HFFc6 (cell line): ENCODE measurements around the gene MASTL. TPM values are rescaled to one million over a fixed set of nuclear protein-coding genes. Genes with fewer than 3 reads are reported as not detected.
A peak's percentile ranks its signal among the peaks of the same experiment; 100 is the strongest.

ENCODE experiments used
- DNase-seq: peaks from one replicate; pipeline ENCODE4 v3.0.0-alpha.2; 2018
- H3K27ac Mint-ChIP-seq: 2 replicates; pipeline ENCODE4 v1.8.0; 2020; ENCODE audit warnings: mild to moderate bottlenecking, mixed read lengths
- H3K27me3 Mint-ChIP-seq: 2 replicates; pipeline ENCODE4 v1.8.0; 2021; ENCODE audit warnings: mild to moderate bottlenecking, moderate library complexity, mixed read lengths; ENCODE audit not compliant: insufficient read depth
- H3K36me3 Mint-ChIP-seq: 2 replicates; pipeline ENCODE4 v1.8.0; 2021; ENCODE audit warnings: low read depth, mixed read lengths
- H3K4me1 Mint-ChIP-seq: 2 replicates; pipeline ENCODE4 v1.8.0; 2020; ENCODE audit warnings: low read depth, mixed read lengths
- H3K4me3 Mint-ChIP-seq: 2 replicates; pipeline ENCODE4 v1.8.0; 2020; ENCODE audit warnings: mild to moderate bottlenecking, moderate library complexity, mixed read lengths
- H3K9me3 Mint-ChIP-seq: 2 replicates; pipeline ENCODE4 v1.8.0; 2020; ENCODE audit warnings: mild to moderate bottlenecking, mixed read lengths
- CTCF ChIP-seq: fragments of 200-600 bp; sonication (generic); IDR thresholded peaks from 2 replicates; pipeline ENCODE4 v1.5.0; 2021; ENCODE audit warnings: antibody characterized with exemption, mild to moderate bottlenecking
- total RNA-seq, 6 experiments: library from RNA; stranded (reverse); fragmentation: NEBNext Ultra II Directional; extraction: Animal tissue kit (Norgen Biotek cat#: 25700); gene quantifications; 2 replicates in 1 of 6; 3 replicates in 5 of 6; pipeline ENCODE4 v1.2.3, GENCODE V29; 2021

MASTL gene
- total RNA-seq, 6 experiments from 2014 or later = 8.2 to 14.3 (median 13.0) TPM

- peaks cover 13% of the 10 kb centered on the region for H3K27me3 Mint-ChIP-seq
- peak overlapping the region; percentile 100 for H3K27ac Mint-ChIP-seq
- TF ChIP-seq CTCF = no peak
- DNase-seq = no peak
- no peaks in the 10 kb centered on the region for H3K9me3 Mint-ChIP-seq
- peaks cover 35% of the 10 kb centered on the region for H3K36me3 Mint-ChIP-seq
- H3K4me1 Mint-ChIP-seq = peaks cover 31% of the 10 kb centered on the region
- peak overlapping the region; percentile 97 for H3K4me3 Mint-ChIP-seq
These were observed 2.0 kb downstream of the MASTL start for GRCh38 chr10:27157150-27157549.

DNA sequence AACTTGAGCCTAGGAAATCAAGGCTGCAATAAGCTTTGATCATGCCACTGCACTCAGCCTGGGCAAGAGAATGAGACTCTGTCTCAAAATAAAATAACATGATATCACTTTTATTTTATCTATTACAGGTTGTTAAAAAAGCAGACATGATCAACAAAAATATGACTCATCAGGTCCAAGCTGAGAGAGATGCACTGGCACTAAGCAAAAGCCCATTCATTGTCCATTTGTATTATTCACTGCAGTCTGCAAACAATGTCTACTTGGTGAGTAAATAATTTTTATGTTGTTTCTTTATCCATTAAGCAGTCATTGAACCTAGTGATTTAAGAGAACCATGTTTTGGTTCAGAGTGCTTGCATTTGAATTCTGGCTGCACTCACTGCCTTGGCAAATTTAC is 3.3 kb downstream of the MASTL start:
- H3K36me3 Mint-ChIP-seq = peaks cover 22% of the 10 kb centered on the region
- peaks cover 13% of the 10 kb centered on the region for H3K27me3 Mint-ChIP-seq
- H3K4me3 Mint-ChIP-seq = no peak overlapping the region
- TF ChIP-seq CTCF = no peak
- no peak for DNase-seq
- H3K4me1 Mint-ChIP-seq = peaks cover 20% of the 10 kb centered on the region
- H3K9me3 Mint-ChIP-seq = no peaks in the 10 kb centered on the region
- H3K27ac Mint-ChIP-seq = peak overlapping the region; percentile 58; the same call in 1 of the 2 replicates

DNA sequence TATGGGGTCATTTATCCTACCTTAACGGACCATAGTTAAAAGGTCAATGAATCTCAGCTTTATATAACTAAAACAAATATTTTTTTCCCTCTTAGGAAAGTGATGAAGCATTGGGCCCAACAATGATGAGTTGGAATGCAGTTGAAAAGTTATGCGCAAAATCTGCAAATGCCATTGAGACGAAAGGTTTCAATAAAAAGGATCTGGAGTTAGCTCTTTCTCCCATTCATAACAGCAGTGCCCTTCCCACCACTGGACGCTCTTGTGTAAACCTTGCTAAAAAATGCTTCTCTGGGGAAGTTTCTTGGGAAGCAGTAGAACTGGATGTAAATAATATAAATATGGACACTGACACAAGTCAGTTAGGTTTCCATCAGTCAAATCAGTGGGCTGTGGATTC is 14.7 kb downstream of the MASTL start:
- H3K27ac Mint-ChIP-seq = no peak overlapping the region
- DNase-seq = no peak
- H3K36me3 Mint-ChIP-seq = peaks cover 11% of the 10 kb centered on the region
- no peaks in the 10 kb centered on the region for H3K9me3 Mint-ChIP-seq
- no peaks in the 10 kb centered on the region for H3K4me1 Mint-ChIP-seq
- no peaks in the 10 kb centered on the region for H3K27me3 Mint-ChIP-seq
- H3K4me3 Mint-ChIP-seq = no peak overlapping the region
- TF ChIP-seq CTCF = no peak

- no peak overlapping the region for H3K27ac Mint-ChIP-seq
- no peak for DNase-seq
- H3K4me3 Mint-ChIP-seq = no peak overlapping the region
- peaks cover 11% of the 10 kb centered on the region for H3K36me3 Mint-ChIP-seq
- peaks cover 18% of the 10 kb centered on the region for H3K4me1 Mint-ChIP-seq
- TF ChIP-seq CTCF = no peak
- no peaks in the 10 kb centered on the region; the same call in 1 of the 2 replicates for H3K27me3 Mint-ChIP-seq
- no peaks in the 10 kb centered on the region for H3K9me3 Mint-ChIP-seq
These were observed 33.1 kb downstream of the MASTL start for GRCh38 chr10:27188259-27188658.

DNA sequence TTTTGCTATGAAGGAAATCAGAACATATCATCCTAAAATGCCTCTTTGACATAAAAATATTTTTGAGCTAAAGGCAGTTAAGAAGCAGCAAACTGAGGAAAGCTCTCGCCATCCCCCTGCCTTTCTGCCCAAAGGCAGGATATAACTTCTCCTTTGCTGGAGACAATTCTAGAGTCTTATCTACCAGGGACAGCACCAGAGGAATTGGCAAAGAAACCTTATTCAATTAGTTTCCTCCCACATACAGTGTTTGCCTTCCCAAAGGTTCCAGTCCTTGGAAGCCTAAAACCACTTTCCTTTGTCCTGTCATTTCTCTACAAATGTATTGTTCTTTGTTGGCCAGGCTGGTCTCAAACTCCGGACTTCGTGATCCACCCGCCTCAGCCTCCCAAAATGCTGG is 33.7 kb downstream of the MASTL start:
- Mint-ChIP-seq H3K27me3 (no peaks in the 10 kb centered on the region; the same call in 1 of the 2 replicates), H3K4me1 (peaks cover 18% of the 10 kb centered on the region), H3K36me3 (peaks cover 9% of the 10 kb centered on the region), H3K4me3 (no peak overlapping the region), H3K9me3 (no peaks in the 10 kb centered on the region), H3K27ac (no peak overlapping the region)
- TF ChIP-seq CTCF = no peak
- no peak for DNase-seq

DNA sequence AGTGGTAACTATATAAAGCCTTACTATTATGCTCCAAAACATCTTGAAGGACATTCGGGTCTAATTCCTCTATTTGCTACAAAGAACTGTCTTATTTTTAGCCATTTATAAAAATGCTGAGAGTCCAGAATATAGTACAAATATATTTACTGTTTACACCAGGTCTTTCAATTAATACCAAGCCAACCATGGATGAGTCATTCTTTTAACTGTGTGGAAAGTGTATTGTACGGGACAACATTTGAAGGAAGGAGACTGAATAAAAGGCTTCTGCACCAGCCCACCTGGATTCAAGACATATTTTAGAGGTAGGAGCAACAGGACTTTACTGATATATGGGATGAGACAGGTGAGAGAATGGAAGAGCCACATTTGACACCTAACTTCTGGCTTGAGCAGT is 35.4 kb downstream of the MASTL start:
- no peaks in the 10 kb centered on the region for H3K36me3 Mint-ChIP-seq
- H3K27ac Mint-ChIP-seq = no peak overlapping the region
- no peaks in the 10 kb centered on the region; the same call in 1 of the 2 replicates for H3K27me3 Mint-ChIP-seq
- H3K4me3 Mint-ChIP-seq = no peak overlapping the region
- DNase-seq = no peak
- no peaks in the 10 kb centered on the region for H3K9me3 Mint-ChIP-seq
- no peak for TF ChIP-seq CTCF
- H3K4me1 Mint-ChIP-seq = peaks cover 18% of the 10 kb centered on the region
